ENCODE data around the gene GPR135.

Gene GPR135

GRCh38 chr14:59425322-59425935 is 39.8 kb downstream of the GPR135 start:
- no peak for DNase-seq (ENCODE audit: low spot score in 2 of 2)
- H3K4me3 ChIP-seq: no peak overlapping the region
- no peaks in the 10 kb centered on the region for H3K4me1 ChIP-seq
- H3K36me3 ChIP-seq (replicated peaks): no peaks in the 10 kb centered on the region; the same call in 1 of the 2 replicates
- no peaks in the 10 kb centered on the region for H3K9me3 ChIP-seq
- H3K27me3 ChIP-seq (ENCODE audit: low read depth): no peaks in the 10 kb centered on the region
- in situ Hi-C loops (cut with MboI; ENCODE audit: low sequenced_read_pairs): no loop called here

GRCh38 chr14:59424341-59425071 is 40.7 kb downstream of the GPR135 start:
- Histone ChIP-seq H3K9me3 (no peaks in the 10 kb centered on the region), H3K4me1 (no peaks in the 10 kb centered on the region), H3K36me3 (replicated peaks) (no peaks in the 10 kb centered on the region; the same call in 1 of the 2 replicates), H3K4me3 (no peak overlapping the region), H3K27me3 (ENCODE audit: low read depth) (no peaks in the 10 kb centered on the region)
- DNase-seq (ENCODE audit: low spot score in 2 of 2): no peak
- in situ Hi-C loops (cut with MboI; ENCODE audit: low sequenced_read_pairs): no loop called here

GRCh38 chr14:59422069-59422881 is 42.9 kb downstream of the GPR135 start:
- in situ Hi-C loops (cut with MboI; ENCODE audit: low sequenced_read_pairs): no loop called here
- no peak overlapping the region for H3K4me3 ChIP-seq

GRCh38 chr14:59419303-59419702 is 45.9 kb downstream of the GPR135 start:
- H3K4me1 ChIP-seq: no peaks in the 10 kb centered on the region
- H3K4me3 ChIP-seq: no peak overlapping the region
- no peak for DNase-seq (ENCODE audit: low spot score in 2 of 2)
- no peaks in the 10 kb centered on the region for H3K9me3 ChIP-seq
- H3K36me3 ChIP-seq (replicated peaks): no peaks in the 10 kb centered on the region; the same call in 1 of the 2 replicates
- no peaks in the 10 kb centered on the region for H3K27me3 ChIP-seq (ENCODE audit: low read depth)
- in situ Hi-C loops (cut with MboI; ENCODE audit: low sequenced_read_pairs): no loop called here

More at GRCh38 chr14:59422069-59422881, 42.9 kb downstream of the GPR135 start:
- Histone ChIP-seq H3K9me3 (no peaks in the 10 kb centered on the region), H3K36me3 (replicated peaks) (no peaks in the 10 kb centered on the region; the same call in 1 of the 2 replicates), H3K4me1 (no peaks in the 10 kb centered on the region), H3K27me3 (ENCODE audit: low read depth) (no peaks in the 10 kb centered on the region)
- DNase-seq (ENCODE audit: low spot score in 2 of 2): peak in 1 of 2 experiments; percentile 31

GRCh38 chr14:59417311-59417710 is 47.9 kb downstream of the GPR135 start:
- in situ Hi-C loops (cut with MboI; ENCODE audit: low sequenced_read_pairs): no loop called here

GRCh38 chr14:59415836-59416602 is 49.2 kb downstream of the GPR135 start:
- DNase-seq (ENCODE audit: low spot score in 2 of 2): no peak
- no peaks in the 10 kb centered on the region for H3K36me3 ChIP-seq (replicated peaks)
- H3K27me3 ChIP-seq (ENCODE audit: low read depth): no peaks in the 10 kb centered on the region
- no peak overlapping the region for H3K4me3 ChIP-seq
- H3K4me1 ChIP-seq: no peaks in the 10 kb centered on the region
- in situ Hi-C loops (cut with MboI; ENCODE audit: low sequenced_read_pairs): no loop called here
- H3K9me3 ChIP-seq: no peaks in the 10 kb centered on the region

More at GRCh38 chr14:59417311-59417710, 47.9 kb downstream of the GPR135 start:
- Histone ChIP-seq H3K27me3 (ENCODE audit: low read depth) (no peaks in the 10 kb centered on the region), H3K4me1 (no peaks in the 10 kb centered on the region), H3K9me3 (no peaks in the 10 kb centered on the region), H3K36me3 (replicated peaks) (no peaks in the 10 kb centered on the region; the same call in 1 of the 2 replicates), H3K4me3 (no peak overlapping the region)
- no peak for DNase-seq (ENCODE audit: low spot score in 2 of 2)

All from HAP-1 (cell line).